Endometrium (tissue), 2 donors: ENCODE data around the gene CEP295NL.
"Not testable (repeated sequence)": the region's sequence is repeated elsewhere in the genome, so short reads cannot be mapped to it uniquely, and the experiment has no call there.

ENCODE experiments used
- FAIRE-seq: peaks from 2 replicates; lab custom pipeline; 2012; peaks lifted over from hg19 to GRCh38; lab: Jason Lieb, UNC
- donor health status: control.
- donor health status: control.

CEP295NL gene

DNA sequence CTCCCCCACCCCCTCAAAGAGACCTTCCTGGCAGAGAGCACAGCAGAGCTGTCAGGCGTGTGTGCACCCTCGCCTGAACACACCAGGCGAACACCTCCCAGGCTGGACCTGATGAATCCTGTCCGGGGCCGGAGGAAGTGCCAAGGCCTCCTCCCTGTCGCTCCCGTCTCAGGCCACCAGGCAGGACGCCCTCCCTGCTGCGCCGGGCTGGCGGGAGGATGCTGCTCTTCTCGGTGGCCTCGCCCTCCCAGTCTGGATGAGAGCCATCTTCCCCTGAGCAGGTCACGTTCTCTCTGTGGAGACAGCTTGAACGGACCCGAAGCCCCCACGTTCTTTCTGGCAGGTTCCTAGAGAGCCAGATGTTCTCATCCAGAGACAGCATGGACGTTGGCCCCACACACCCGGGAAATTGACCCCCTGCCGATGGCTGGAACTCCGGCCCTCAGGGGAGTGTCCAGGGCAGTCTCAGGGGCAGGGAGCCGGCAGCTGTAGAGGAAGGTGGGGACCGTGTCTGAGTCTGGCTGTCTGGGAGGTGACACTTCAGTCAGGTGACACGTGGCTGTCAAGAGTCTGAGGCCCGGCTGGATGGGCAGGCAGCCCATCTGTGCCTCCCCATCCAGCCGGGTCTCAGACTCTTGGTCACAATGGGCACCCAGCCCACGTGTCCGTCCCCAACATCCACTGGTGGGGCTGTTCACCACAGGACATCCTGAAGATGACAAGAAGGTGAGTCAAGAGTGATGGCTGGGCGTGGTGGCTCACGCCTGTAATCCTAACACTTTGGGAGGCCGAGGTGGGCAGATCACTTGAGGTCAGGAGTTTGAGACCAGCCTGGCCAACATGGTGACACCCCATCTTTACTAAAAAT is 27.1 kb upstream of the CEP295NL start:
- no peak for FAIRE-seq

DNA sequence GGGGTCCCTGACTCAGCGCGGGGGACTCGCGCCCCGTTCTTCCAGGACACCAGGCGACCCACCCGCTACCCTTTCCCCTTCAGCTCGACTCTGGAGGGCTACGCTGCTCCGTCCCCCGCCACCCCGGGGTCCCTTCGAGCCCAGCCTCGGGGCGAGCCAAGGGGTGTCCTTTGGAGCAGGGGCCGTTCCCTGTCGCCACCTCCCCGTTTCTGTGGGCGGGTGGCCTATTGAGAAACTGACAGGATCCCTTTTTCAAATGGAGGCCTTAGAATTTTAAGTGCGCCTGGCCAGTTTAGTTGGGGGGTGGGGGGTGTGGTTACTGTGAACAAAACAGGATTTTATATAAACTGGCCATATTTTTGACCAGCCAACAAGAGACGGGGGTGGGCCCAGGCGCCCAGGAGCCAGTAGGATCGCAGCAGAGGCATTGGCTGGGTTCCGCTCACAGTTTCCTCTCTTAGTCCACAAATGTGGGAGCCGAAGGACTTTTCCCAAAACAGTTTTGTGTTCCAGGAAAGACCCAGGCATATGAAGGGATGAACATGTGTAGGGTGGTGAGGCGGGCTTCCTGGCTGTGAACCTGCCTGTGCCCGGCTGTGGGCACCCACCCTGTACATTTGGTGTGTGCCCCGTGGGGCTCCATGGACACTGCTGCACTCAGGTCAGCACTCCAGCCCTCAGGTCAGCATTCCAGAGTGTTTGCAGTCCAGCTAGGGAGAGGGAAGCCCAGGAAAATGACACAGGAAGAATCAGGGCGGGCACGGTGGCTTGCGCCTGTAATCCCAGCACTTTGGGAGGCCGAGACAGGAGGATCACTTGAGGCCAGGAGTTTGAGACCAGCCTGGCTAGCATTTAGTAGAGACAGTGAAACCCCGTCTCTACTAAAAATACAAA is 22.9 kb upstream of the CEP295NL start:
- FAIRE-seq = peak; percentile 72

DNA sequence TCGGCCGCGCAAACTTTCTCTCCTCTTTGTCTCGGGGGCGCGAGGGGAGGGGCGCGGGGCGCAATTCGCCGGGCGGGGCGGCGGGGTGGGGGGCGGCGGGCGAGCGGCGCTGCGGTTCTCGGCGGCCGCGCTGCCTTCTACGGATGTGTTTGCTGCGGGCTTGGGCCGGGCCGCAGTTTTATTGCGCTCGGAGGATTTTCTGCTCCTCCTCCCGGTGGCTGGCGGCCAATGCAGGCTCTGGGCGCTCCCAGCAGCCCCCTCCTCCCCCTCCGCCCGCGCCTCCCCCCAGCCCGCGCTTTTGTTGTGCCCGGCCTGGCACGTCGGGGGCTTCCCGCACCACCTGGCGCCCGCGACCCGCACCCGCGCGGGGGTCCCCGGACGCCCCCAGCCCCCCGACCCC is 22.2 kb upstream of the CEP295NL start, which contains the start of gene TIMP2:
TSS of gene TIMP2 (minus strand) at position 154 of the 400 bp plus-strand sequence. CDS start 299 bp downstream, outside the sequence.
- no peak for FAIRE-seq

DNA sequence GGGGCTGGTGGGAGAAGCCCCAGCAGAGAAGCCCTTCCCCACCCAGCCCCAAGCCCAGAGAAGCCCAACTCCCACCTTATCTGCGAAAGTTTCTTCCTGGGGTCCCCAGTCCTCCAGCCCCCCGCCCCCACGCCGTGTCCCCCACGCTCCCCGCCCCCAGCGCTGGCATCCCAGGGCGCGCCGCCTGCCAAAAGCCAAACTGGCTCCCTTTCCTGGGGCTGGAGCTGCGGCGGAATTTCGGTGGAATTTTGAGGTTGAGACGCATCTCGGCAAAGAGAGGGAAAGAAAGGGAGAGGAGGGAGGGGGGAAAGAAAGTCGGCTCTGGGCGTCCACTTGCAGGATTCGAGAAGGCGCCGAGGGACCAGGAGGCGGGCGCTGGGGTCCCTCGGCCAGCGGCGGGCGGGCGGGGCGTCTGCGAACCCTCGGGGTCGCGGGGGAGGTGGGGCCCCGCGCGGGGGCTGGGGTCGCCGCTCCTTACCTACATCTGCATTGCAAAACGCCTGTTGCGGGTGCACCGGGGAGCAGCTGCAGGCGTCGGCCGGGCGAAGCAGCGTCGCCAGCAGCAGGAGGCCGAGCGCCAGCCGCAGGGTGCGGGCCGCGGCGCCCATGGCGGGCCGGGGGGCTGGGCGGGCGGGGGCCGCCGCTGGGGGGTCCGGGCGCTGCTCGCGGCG is 21.6 kb upstream of the CEP295NL start:
- FAIRE-seq = no peak

DNA sequence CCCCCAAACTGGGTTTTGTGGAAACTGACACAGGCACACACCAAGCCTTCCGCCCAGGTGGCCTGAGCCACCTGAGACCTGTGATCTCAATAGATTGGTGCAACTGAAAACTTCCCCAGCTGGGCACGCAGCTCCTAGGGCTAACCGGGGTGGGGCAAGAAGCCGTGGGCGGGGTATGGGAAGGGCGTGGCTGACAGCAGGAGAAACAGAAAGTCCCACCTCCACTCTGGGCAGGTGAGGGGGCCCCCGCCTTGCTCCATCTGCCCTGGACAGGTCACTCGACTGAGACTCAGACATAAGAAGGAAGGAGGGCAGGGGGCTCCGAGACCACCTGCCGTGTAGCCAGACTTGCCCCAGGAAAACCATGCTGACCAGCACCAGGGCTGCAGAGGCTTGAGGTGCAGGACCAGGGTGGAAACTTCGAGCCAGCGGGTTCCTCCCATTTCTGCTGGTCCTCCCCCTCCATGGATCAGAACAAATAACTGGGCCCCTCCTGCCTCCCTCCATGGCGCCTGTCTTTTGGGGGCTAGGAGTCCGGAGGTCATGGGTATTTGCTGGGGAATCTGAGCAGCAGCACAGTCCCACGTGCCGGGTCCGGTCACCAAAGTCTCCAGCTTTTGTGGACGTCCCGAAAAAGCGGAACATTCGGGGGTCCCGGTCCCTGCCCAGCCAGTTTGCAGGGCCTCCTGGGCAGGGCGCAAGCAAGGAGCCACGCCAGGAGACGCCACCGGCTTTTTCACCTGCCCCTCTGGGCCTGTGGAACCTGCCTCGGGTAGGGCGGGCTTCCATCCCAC is 20.9 kb upstream of the CEP295NL start:
- FAIRE-seq = no peak

DNA sequence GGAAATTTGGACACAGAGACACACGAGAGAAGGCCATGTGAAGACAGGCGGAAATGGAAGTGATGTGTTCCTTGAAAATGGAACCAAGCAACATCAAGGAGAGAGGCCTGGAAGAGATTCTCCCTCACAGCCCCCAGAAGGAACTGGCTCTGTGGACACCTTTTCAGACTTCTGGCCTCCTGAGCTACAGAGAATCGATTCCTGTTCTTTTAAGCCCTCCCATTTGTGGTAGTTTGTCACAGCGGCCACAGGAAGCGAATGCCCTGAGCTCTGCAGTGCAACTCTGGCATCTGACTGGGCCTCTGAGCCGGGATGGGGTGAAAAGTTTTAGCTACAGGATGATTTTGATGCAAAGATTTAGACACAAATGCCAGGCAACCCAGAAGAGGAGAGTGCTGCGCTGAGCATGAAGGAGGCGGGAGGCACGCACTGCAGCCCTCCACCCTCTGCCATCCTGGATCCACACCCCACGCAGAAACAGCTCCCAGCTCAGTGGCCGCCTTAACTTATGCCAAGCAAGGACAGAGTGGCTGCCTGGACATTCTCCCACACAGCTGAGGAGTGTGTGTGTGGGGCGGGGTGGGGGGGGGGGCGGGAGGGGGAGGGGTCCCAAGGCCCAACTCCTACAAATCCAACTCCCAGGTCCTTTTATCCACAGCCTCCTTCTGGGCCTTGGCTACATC is 20.0 kb upstream of the CEP295NL start:
- no peak for FAIRE-seq

DNA sequence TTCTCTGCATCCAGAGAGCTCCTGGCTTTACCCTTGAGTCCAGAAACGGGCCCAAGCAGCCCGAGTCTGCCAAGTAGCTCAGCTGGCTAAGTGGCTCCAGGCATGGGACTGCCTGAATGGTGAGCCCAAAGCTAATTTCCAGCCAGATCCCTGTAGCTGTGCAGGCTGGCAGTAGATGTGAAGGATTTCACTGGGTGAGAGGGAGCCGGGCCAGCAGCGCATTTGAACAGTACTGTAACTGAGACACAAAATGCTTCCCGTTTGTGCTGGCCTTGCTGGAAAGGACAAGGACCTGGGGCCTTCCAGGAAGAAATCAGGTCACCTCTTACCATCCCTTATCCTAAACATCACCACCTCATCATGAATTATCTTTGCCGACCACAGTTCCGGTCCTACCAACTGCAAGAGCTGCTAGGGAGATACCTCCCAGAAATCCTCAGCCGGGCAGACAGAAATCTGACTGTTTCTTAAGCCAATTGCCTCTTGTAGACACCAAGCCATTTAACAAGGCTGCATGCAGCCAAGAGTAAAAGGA is 18.5 kb upstream of the CEP295NL start:
- FAIRE-seq = no peak

DNA sequence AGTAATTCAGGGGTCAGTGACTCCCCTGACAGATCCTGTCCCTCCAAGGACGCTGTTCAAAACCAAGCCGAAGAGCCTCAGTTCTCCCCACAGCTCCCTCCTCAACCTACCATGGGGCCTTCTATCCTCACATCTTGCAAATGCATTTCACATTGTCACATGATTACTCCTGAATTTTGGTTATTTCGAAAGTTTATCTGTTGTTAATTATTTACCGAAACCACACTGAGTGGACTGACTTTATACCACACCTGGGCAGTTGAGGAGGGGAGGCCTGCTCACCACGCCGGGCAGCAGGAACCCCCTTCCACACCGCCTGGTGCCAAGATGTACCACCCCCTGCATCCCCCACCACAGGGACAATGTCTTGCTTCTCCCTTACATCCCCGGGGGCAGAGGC is 17.5 kb upstream of the CEP295NL start:
- no peak for FAIRE-seq

DNA sequence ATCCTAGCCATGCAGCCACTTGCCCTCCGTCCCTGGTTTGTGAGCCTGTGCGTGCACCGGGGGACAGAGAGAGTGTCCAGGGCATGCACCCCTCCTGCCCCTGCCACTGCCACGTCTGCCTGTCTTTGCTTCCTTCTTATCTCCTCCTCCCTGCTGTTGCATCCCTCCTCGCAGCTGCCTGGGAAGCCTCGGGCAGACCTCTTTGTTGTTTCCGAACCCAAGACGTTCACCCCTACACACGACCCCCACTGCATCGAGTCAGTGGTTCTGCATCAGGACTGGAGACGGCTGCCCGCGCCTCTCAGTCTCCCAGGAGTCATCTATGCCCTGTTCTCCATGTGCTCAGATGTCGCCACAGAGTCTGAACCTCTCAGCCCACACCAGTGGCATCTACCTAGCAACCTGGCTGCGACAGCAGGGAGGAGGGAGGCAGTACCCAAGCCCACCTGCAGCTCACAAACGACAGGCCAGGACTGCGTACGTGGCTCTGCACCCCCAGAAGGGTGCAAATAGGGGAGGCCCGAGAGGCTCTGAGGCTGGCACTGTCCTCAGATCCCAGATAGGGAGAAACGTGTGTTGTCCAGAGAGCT is 17.0 kb upstream of the CEP295NL start:
- FAIRE-seq = no peak

DNA sequence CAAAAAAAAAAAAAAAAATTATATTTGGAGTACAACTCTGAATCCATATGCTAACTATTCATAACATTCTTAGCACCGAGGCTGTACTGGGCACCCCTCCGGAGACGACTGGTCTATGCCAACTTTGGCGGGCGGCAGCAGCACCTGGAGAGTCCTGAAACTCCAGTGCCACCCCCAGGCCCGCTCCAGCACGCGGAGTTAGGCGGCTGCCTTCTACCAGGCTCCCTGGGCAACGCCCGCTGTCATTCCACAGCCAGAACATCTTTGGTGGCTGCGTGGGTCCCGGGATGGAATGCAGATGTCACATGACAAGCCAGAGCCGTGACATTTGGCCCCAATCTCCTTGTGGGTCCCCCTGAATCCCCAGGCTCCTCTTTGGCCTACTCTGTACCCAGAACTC is 16.0 kb upstream of the CEP295NL start:
- no peak for FAIRE-seq

DNA sequence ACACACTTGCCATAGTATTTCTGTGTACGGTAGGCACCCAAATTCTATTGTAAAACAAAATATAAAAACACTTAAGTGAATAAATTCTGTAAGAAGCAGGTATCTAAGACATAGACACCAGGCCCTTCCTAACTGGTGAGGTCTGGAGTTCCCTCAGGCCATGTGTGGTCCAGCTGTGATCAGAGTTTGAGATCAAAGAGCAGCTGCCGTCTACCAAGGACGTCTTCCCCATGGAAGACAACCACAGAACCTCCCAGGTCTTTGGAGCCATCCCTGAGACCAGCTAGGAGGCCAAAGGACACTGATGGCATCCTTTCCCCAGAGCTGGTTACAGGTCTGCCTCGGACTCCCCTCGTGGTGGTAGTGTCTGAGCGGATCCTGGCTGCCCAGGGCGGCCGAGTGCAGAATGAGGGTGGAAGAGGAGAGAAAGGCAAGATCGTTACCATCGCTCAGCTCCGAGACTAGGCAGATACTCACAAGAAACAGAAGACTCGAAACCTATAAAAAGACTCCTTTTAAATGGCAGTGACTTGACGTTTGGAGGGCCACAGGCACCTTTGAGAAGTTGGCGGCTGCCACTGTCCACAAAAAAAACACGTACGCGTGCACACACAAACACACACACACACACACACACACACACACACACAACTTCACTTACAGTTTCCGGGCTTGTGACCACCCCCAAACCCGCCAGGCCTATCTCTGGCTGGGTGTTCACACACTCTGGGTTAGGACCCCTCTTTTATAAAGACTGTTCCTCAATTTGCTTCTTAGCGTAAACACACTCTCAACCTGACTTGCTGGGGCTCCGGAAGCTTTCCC is 14.7 kb upstream of the CEP295NL start:
- no peak for FAIRE-seq

DNA sequence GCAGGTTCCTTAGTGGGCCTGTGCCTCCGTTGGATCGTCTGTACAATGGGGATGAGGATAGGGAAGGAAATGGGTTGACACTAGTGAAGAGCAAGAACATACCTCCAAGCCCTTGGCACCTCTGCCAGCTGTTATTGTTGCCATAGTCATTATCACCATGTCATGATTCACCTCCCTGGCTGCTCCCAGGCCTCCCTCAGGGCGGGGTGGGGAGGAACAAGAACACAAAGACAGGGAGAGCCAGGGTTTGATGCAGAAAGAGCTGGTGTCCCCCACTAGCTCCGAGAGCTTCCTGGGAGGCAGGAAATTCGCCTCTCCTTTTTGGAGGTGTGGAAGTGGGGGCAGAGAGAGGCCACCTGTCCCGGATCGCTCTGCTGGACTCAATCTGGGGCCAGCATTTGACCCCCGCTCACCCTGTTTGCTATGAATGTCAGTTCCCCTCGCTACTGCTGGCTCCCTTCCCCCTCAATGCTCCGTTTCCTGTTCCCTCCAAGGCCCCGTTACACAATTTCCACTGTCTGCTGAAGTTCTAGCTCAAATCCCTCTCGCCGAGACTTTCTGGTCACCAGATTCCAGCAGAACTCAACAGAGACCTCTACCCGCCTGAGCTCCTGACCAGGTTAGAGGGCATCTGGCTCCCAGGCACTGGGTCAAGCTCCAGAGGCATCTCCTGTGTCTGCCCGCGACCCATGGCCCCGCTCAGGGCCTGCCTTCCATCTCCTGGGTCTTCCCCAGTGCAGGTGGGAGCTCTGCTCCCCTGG is 13.1 kb upstream of the CEP295NL start:
- no peak for FAIRE-seq

DNA sequence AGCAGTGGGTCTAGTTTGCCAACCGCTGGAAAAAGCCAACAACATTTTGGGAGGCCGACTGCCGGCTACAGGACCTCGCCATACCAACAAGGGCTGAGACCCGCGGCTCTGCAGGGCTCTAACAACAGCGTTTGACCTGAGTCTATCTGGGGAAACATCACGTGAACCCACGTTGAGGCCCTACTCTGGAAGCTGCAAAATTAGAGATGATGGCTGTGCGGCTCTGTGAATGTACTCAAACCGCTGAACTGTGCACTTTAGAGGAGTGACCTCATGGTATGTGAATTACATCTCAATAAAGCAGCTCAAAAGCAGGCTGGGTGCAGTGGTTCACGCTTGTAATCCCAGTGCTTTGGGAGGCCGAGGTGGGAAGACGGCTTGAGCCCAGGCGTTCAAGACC is 10.1 kb upstream of the CEP295NL start:
- FAIRE-seq = no peak

DNA sequence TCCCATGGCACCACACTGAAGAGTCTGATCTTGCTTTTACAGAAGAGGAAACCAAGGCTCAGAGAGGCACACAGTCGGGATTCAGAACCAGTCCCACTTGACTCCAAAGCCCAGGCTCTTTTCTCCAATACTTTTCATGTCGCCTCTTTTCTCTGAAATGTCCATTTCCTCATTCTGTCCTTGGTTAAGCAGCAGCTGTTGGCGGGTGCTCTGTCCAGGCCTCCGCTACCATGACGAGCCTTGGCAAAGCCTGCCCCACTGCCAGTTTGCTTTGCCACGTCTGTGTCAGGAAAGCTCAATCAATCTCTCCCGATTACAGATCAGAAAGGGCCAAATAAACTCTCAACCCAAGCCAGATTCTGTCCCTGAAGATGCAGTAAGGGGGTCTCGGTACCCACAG is 9.1 kb upstream of the CEP295NL start:
- no peak for FAIRE-seq

DNA sequence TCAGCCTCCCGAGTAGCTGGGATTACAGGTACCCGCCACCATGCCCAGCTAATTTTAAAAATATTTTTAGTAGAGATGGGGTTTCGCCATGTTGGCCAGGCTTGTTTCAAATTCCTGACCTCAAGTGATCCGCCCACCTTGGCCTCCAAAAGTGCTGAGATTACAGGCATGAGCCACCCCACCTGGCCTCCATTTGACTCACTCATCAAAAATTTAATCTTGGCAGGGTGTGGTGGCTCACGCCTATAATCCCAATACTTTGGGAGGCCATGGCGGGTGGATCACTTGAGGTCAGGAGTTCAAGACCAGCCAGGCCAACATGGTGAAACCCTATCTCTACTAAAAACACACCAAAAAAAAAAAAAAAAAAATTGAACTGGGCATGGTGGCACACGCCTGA is 8.5 kb upstream of the CEP295NL start:
- FAIRE-seq = not testable (repeated sequence)

DNA sequence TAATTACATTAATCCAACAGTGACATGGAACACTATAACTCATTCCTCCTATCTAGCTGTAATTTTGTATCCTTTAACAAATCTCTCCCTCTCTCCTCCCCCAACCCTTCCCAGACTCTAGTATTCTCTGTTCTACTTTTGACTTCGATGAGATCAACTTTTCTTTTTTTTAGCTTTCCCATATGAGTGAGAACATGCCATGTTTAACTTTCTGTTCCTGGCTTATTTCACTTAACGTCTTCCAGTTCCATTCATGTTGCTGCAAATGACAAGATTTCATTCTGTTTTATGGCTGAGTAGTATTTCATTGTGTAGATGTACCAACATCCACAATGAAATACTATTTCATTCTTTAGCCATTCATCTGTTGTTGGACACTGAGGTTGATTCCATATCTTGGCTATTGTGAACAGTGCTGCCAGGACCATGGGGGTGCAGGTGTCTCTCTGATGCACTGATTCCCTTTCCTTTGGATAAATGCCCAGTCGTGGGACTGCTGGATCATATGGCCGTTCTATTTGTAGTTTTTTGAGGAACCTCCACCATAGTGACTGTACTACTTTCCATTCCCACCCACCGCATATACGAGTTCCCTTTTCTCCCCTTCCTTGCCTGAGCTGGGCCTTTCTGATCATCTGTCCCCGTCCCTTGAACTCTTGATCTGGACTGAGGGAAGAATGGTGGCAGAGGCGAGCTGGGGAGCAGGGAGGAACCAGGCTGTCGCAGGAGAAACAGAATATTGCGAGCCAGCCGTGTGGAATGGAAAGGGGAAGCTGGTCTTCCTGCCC is 7.7 kb upstream of the CEP295NL start:
- FAIRE-seq = no peak

DNA sequence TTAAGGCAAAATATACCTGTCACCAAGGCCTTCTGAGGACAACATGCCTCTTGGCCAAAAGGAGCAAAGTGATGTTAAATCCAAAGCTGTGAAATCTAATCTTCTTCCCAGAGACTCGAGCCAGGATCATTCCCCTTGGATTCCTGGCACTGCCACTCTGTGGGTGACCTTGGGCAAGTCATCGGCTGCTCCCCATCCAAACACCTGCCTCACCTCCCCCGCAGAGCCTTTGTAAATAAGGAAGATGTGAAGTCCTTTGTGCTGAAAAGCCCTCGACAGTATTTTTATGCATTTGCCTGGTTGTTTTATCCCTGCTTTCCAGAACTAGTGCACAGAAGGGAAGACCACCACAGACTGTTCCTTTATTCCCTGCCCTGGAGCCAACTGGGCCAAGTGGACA is 5.4 kb upstream of the CEP295NL start:
- no peak for FAIRE-seq

DNA sequence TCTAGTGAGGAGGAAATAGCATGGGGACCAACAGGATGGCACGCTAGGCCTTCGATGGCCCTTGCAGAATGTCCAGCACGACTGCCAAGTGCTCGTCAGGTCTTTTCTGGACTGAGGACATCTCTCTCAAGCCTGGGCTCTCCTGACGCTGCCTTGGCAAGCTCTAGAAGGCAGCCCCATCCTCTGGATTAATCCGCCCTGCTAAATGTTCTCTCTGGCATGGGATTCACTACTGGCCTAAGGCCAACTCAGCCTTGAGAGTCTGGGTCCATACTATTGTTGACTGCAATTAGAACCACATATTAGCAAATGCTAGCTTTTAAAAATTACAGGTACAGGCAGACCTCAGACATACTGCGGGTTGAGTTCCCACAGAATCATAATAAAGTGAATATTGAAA is 2.5 kb upstream of the CEP295NL start:
- FAIRE-seq = no peak
